WTC11 (cell line): ENCODE data around the gene DLAT.

Experiments
- CBFB ChIP-seq: sonication (generic); formaldehyde crosslinking; IDR thresholded peaks from 2 replicates; pipeline ENCODE4 v1.8.1; 2022; ENCODE audit warnings: mild to moderate bottlenecking, low read depth, missing genetic modification reagents
- CTCF ChIP-seq: fragments of 200-600 bp; IDR thresholded peaks from 2 replicates; pipeline ENCODE4 v1.8.0; 2022; ENCODE audit warnings: antibody characterized with exemption
- JUN ChIP-seq: sonication (generic); formaldehyde crosslinking; IDR thresholded peaks from 2 replicates; pipeline ENCODE4 v1.8.0; 2023; ENCODE audit warnings: mild to moderate bottlenecking, missing genetic modification reagents
- NR3C1 ChIP-seq: sonication (generic); formaldehyde crosslinking; conservative IDR thresholded peaks from 2 replicates; pipeline ENCODE4 v1.8.1; 2023; ENCODE audit warnings: low read depth, mild to moderate bottlenecking, missing genetic modification reagents
- TEAD1 ChIP-seq: sonication (generic); formaldehyde crosslinking; IDR thresholded peaks from 2 replicates; pipeline ENCODE4 v1.8.0; 2022; ENCODE audit warnings: mild to moderate bottlenecking, missing genetic modification reagents
- ZNF423 ChIP-seq: fragments of 250-450 bp; sonication (Bioruptor Pico); IDR thresholded peaks from 2 replicates; pipeline ENCODE4 v2.1.2; 2022; ENCODE audit warnings: mild to moderate bottlenecking, moderate library complexity

- TF ChIP-seq CTCF (no peak), TEAD1 (CRISPR knock-in tag) (no peak), JUN (no peak), ZNF423 (CRISPR knock-in tag) (no peak), CBFB (CRISPR knock-in tag) (no peak), NR3C1 (CRISPR knock-in tag) (no peak)
Measured at GRCh38 chr11:112019066-112019465, 6.1 kb upstream of the DLAT start.
